RWPE1 (cell line): ENCODE results near the gene NLRP12.

Experiments used
- CTCF ChIA-PET: fragments of 350-600 bp; sonication (Branson Sonifier 250); formaldehyde crosslinking; extraction: SDS; loops from one replicate; lab custom pipeline; 2021; lab: Yijun Ruan, JAX
- POLR2A ChIA-PET: fragments of 400-600 bp; formaldehyde crosslinking; extraction: SDS; loops from one replicate; lab custom pipeline; 2020; ENCODE audit warnings: antibody characterized with exemption; ENCODE audit not compliant: low non-redundant PET; lab: Yijun Ruan, JAX
- DNase-seq: peaks from one replicate; pipeline ENCODE4 v3.0.0; 2012; ENCODE audit warnings: low spot score
- H3K27ac ChIP-seq: fragments of 450-650 bp; 2 replicates; pipeline ENCODE4 v1.5.1; 2017
- TF ChIP-seq, protein P1 (sequence below): fragments of 450-650 bp; conservative IDR thresholded peaks from 2 replicates; pipeline ENCODE4 v1.5.1; 2017; ENCODE audit warnings: low read depth, mild to moderate bottlenecking

The NLRP12 gene

DNA sequence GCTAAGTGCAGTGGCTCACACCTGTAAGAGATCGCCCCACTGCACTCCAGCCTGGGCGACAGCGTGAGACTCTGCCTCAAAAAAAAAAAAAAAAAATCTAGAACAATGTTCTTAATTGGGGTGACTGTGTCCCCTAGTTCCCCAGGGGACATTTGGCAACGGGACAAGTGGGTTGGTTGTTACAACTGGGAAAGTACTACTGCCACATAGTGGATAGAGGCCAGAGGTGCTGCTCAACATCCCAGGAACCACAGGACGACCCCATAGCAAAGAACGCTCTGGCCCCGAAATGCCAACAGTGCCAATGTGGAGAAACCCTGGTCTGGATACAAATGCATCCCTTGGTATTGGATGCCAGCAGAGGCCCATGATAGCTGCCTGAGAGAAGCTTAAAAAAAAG, 11.8 kb downstream of the NLRP12 start:
- ChIA-PET POLR2A (no interaction called here), CTCF (no interaction called here)
- no peak overlapping the region for H3K27ac ChIP-seq
- TF ChIP-seq, protein P1, sequence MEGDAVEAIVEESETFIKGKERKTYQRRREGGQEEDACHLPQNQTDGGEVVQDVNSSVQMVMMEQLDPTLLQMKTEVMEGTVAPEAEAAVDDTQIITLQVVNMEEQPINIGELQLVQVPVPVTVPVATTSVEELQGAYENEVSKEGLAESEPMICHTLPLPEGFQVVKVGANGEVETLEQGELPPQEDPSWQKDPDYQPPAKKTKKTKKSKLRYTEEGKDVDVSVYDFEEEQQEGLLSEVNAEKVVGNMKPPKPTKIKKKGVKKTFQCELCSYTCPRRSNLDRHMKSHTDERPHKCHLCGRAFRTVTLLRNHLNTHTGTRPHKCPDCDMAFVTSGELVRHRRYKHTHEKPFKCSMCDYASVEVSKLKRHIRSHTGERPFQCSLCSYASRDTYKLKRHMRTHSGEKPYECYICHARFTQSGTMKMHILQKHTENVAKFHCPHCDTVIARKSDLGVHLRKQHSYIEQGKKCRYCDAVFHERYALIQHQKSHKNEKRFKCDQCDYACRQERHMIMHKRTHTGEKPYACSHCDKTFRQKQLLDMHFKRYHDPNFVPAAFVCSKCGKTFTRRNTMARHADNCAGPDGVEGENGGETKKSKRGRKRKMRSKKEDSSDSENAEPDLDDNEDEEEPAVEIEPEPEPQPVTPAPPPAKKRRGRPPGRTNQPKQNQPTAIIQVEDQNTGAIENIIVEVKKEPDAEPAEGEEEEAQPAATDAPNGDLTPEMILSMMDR, result no peak
- DNase-seq, result no peak

DNA sequence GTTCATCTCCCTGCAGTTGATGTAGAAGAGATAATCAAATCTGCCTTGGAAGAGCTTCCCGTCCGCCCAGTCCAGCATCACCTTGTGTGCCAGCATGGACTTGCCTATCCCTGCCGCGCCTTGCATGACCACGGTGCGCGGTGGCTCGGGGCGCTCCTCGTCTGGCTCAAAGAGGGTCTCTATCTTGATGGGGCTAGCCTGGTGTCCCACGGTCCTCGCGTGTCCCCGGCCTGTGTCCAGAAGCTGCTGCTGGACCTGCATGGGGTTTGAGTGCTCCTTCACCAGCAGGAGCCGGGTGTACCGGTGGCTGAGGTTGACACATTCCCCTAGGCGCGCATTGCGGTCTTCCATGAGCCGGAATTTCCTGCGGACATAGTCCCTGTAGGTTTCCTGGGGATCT, 13.2 kb downstream of the NLRP12 start:
- POLR2A ChIA-PET, result interaction anchor here (0.5 to 0.9 kb wide), 2 partner anchors 26 to 169 kb away, joined by 3 to 5 read pairs; no protein-coding TSS in a partner anchor
- TF ChIP-seq, protein P1, result no peak
- no peak for DNase-seq
- CTCF ChIA-PET, result interaction anchor here (0.6 to 3.3 kb wide), 3 partner anchors 10 to 223 kb away, joined by 4 to 18 read pairs (median 5); no protein-coding TSS in a partner anchor
- no peak overlapping the region for H3K27ac ChIP-seq

DNA sequence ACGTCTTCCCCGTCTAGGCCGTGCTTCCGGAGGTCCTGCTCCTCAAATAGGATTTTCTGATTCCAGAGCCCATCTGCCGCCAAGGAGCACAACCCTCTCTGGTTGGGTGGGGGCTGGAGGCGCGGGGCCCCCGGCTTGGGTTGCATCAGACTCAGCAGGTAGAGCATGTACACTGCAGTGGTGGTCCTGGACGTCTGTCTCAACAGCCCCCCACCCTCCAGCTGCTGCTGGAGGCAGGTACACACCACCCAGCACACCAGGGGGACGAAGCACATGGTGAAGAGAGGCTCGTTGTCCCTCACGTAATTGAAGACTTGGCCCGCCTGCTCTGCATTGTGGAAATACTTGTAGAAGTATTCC, 13.9 kb downstream of the NLRP12 start:
- ChIA-PET POLR2A (interaction anchor here (0.5 to 0.9 kb wide), 2 partner anchors 25 to 170 kb away, joined by 3 to 5 read pairs; no protein-coding TSS in a partner anchor), CTCF (interaction anchor here (1.4 to 3.3 kb wide), 2 partner anchors 10 to 220 kb away, joined by 5 to 18 read pairs; no protein-coding TSS in a partner anchor)
- H3K27ac ChIP-seq, result no peak overlapping the region
- DNase-seq, result no peak
- TF ChIP-seq, protein P1, result no peak

DNA sequence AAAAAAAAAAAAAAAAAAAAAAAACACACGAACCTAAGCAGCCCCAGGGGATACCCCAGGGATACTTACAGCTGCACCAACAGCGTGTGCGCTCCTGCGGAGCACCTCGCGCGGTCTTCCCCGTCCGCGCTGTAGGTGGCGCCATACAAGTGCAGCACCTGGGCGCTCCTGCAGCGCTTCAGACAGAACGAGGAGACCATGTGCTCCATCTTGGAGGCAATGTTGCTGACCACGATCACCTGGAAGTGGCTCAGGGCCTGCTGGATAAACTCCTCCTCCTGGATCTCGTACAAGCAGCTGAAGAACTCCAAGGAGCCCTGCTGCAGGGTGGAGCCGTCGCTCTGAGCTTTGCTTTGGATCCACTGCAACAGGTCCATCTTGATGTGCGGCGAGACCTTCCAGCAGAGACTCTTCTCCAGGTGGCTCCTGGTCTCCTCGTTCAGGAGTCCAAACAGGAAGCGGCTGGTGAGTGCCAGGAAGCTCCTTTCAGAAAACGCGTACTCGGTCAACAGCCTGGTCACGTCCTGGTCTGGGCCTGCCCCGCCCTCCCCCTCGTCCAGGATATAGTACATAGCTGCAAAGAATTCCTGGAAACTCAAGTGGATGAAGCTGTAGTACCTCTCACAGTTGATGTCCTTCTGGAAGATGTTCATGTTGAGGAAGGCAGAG, 14.5 kb downstream of the NLRP12 start:
- no peak for DNase-seq
- TF ChIP-seq, protein P1, result no peak
- ChIA-PET POLR2A (no interaction called here), CTCF (interaction anchor here (0.6 to 3.3 kb wide), 6 partner anchors 11 to 395 kb away, joined by 3 to 18 read pairs (median 7); no protein-coding TSS in a partner anchor)
- no peak overlapping the region for H3K27ac ChIP-seq

DNA sequence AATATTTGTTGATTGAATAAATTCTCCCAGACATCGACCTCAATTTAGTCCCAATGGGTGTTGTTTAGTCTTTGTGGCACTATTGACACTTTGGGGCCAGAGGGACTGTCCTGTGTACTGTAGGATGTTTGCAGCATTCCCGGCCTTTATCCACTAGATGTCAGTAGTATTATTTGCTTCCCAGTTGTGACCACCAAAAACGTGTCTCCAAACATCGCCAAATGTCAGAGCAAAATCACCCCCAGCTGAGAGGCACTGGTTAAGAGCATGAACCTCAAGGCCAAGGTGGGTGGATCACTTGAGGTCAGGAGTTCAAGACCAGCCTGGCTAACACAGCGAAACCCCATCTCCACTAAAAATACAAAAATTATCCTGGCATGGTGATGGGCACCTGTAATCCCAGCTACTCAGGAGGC, 15.4 kb downstream of the NLRP12 start:
- POLR2A ChIA-PET, result no interaction called here
- TF ChIP-seq, protein P1, result peak; percentile 62

DNA sequence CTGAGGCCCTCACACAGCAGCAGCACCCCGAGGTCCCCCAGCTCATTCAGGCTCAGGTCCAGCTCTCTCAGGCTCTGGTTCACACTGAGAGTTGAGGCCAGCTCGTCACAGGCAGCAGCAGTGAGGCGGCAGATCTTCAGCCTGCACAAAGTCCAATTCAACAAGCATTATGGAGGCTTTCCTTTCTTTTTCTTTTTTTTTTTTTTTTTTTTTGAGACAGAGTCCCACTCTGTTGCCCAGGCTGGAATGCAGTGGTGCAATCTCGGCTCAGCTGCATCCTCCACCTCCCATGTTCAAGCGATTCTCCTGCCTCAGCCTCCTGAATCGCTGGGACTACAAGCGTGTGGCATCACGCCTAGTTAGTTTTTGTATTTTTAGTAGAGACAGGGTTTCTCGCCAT, 22.9 kb downstream of the NLRP12 start:
- POLR2A ChIA-PET, result no interaction called here
- CTCF ChIA-PET, result no interaction called here
- TF ChIP-seq, protein P1, result no peak
- no peak for DNase-seq
- H3K27ac ChIP-seq, result no peak overlapping the region

More for the DNA sequence above, 15.4 kb downstream of the NLRP12 start:
- CTCF ChIA-PET, result interaction anchor here (0.5 to 3.3 kb wide), 10 partner anchors 59 to 314 kb away, joined by 3 to 18 read pairs (median 4); partner anchors contain the start of gene MYADM
- H3K27ac ChIP-seq, result no peak overlapping the region
- peak; percentile 14 for DNase-seq
